NCI-H1105 treated with DMSO at 0.1 percent for 48 hours (cell line): ENCODE data around the gene SLC9A8.

Experiments used
- DNase-seq: peaks from one replicate; lab custom pipeline; 2025; lab: John Stamatoyannopoulos, UW

The SLC9A8 gene

GRCh38 chr20:49877386-49877921 is 64.8 kb downstream of the SLC9A8 start:
- DNase-seq = no peak

GRCh38 chr20:49878977-49879376 is 66.3 kb downstream of the SLC9A8 start:
- no peak for DNase-seq

GRCh38 chr20:49880177-49880576 is 67.5 kb downstream of the SLC9A8 start:
- DNase-seq = no peak

GRCh38 chr20:49880724-49881445 is 68.3 kb downstream of the SLC9A8 start:
- DNase-seq = no peak

GRCh38 chr20:49882171-49882970 is 69.7 kb downstream of the SLC9A8 start:
- DNase-seq = no peak

GRCh38 chr20:49883246-49883802 is 70.7 kb downstream of the SLC9A8 start:
- DNase-seq = no peak

GRCh38 chr20:49885558-49886332 is 73.1 kb downstream of the SLC9A8 start:
- no peak for DNase-seq

GRCh38 chr20:49886571-49887213 is 74.1 kb downstream of the SLC9A8 start:
- DNase-seq = no peak

- no peak for DNase-seq
Measured at GRCh38 chr20:49887251-49888211, 74.9 kb downstream of the SLC9A8 start.

GRCh38 chr20:49888212-49889000 is 75.8 kb downstream of the SLC9A8 start:
- DNase-seq = peak; percentile 46

- no peak for DNase-seq
Measured at GRCh38 chr20:49889001-49889934, 76.6 kb downstream of the SLC9A8 start.

GRCh38 chr20:49889935-49890333 is 77.3 kb downstream of the SLC9A8 start:
- DNase-seq = no peak

GRCh38 chr20:49890471-49891361 is 78.1 kb downstream of the SLC9A8 start:
- DNase-seq = no peak

- DNase-seq = no peak
Measured at GRCh38 chr20:49891476-49892110, 79.0 kb downstream of the SLC9A8 start.

- no peak for DNase-seq
Measured at GRCh38 chr20:49892260-49892659, 79.6 kb downstream of the SLC9A8 start.

- DNase-seq = no peak
Measured at GRCh38 chr20:49892817-49893216, 80.2 kb downstream of the SLC9A8 start.
